Peyer's patch (tissue), 4 donors: ENCODE data around the gene DDOST.
"Not testable (repeated sequence)": the region's sequence is repeated elsewhere in the genome, so short reads cannot be mapped to it uniquely, and the experiment has no call there.

Source experiments
- CTCF ChIP-seq, 6 experiments: fragments of 450-650 bp in 4 of 6; fragments of 200-600 bp in 2 of 6; sonication (generic) in 1 of 6; IDR thresholded peaks; one replicate each; pipeline ENCODE4 v1.5.1; 2017 to 2019; ENCODE audit warnings: antibody characterized with exemption in 6 of 6, mild to moderate bottlenecking in 3 of 6, moderate library complexity in 1 of 6
- POLR2A ChIP-seq, 2 donors: fragments of 450-650 bp; IDR thresholded peaks; one replicate each; pipeline ENCODE4 v1.5.1; 2017; ENCODE audit warnings: antibody characterized with exemption in 2 of 2, mild to moderate bottlenecking in 2 of 2, moderate library complexity in 2 of 2

GRCh38 chr1:20673626-20674025 lies 12.5 kb upstream of the DDOST start:
- not testable (repeated sequence) for TF ChIP-seq CTCF, POLR2A (IDR thresholded peaks at IDR 0.05)
